Body of pancreas (tissue), 4 donors: Measurements from ENCODE around the gene PEX14. TPM values are rescaled to one million over a fixed set of nuclear protein-coding genes. Genes with fewer than 3 reads are reported as not detected.

ENCODE experiments used
- ATAC-seq: fragments of 150-250 bp; one replicate; pipeline ENCODE4 v1.9.1; 2016
- DNase-seq, 4 donors: peaks; one replicate each; pipeline ENCODE4 v3.0.0-alpha.2; 2019
- H3K27ac ChIP-seq, 4 donors: fragments of 200-600 bp; sonication (generic); 1 replicate in 3 of 4; 2 replicates in 1 of 4; pipeline versions ENCODE4 v1.5.1 to v1.6.1; 2016 to 2019; ENCODE audit warnings: mild to moderate bottlenecking in 1 of 4, mixed read lengths in 1 of 4, moderate library complexity in 1 of 4
- H3K27me3 ChIP-seq, 2 donors: fragments of 200-600 bp; sonication (generic); one replicate each; pipeline ENCODE4 v1.6.0; 2016; ENCODE audit warnings: mild to moderate bottlenecking in 1 of 2
- H3K36me3 ChIP-seq, 2 donors: fragments of 200-600 bp; sonication (generic); replicated peaks in 1 of 2; 2 replicates each; pipeline ENCODE4 v1.5.1; 2016; ENCODE audit warnings: low read depth in 2 of 2; ENCODE audit not compliant: insufficient read depth in 1 of 2
- H3K4me1 ChIP-seq: fragments of 200-600 bp; sonication (generic); one replicate; pipeline ENCODE4 v1.6.0; 2016
- H3K4me3 ChIP-seq, 2 donors: fragments of 200-600 bp; sonication (generic); 1 replicate in 1 of 2; 2 replicates in 1 of 2; pipeline ENCODE4 v1.5.1; 2016 to 2019
- H3K9me3 ChIP-seq, 3 donors: fragments of 200-600 bp; sonication (generic); 1 replicate in 2 of 3; 2 replicates in 1 of 3; pipeline ENCODE4 v1.5.1; 2016
- CTCF ChIP-seq, 7 experiments: fragments of 450-650 bp in 4 of 7; fragments of 200-600 bp in 3 of 7; sonication (generic) in 3 of 7; IDR thresholded peaks; one replicate each; pipeline ENCODE4 v1.5.1; 2016 to 2019; ENCODE audit warnings: antibody characterized with exemption in 7 of 7
- POLR2A ChIP-seq, 3 donors: fragments of 450-650 bp; IDR thresholded peaks; one replicate each; pipeline ENCODE4 v1.6.1; 2016; ENCODE audit warnings: antibody characterized with exemption in 3 of 3, mild to moderate bottlenecking in 2 of 3
- WGBS, 2 donors: methylation state at CpG; one replicate each; pipeline ENCODE4 v1.1.5; 2017; 5-methylcytosine and 5-hydroxymethylcytosine counted together
- intact Hi-C: fragments of 100-400 bp; cut with DNase I; formaldehyde crosslinking; loops from one replicate; pipeline ENCODE4 v1.15.1; 2023
- total RNA-seq, 2 donors: library from RNA; depleted of rRNA; stranded (reverse); fragments of >200 nt; gene quantifications; one replicate each; pipeline ENCODE4 v1.1.0, GENCODE V29; 2016

The PEX14 gene
- total RNA-seq, 2 donors from 2014 or later, result 8.6 to 8.8 TPM

GRCh38 chr1:10604966-10605365 is 130.2 kb downstream of the PEX14 start:
- Histone ChIP-seq H3K4me1 (peaks cover 28% of the 10 kb centered on the region), H3K27ac (no peak overlapping the region), H3K9me3 (no peaks in the 10 kb centered on the region), H3K36me3 (no peaks in the 10 kb centered on the region), H3K27me3 (no peaks in the 10 kb centered on the region), H3K4me3 (no peak overlapping the region)
- no peak for DNase-seq
- TF ChIP-seq POLR2A (IDR thresholded peaks at IDR 0.05), result no peak
- no peak for TF ChIP-seq CTCF (IDR thresholded peaks at IDR 0.05)
- WGBS, 2 donors, result 95 to 97% methylated on average over 7 of the region's 7 CpGs
- intact Hi-C loops, result no loop called here
- no peak for ATAC-seq

- Histone ChIP-seq H3K36me3 (no peaks in the 10 kb centered on the region), H3K4me1 (peaks cover 24% of the 10 kb centered on the region), H3K27me3 (no peaks in the 10 kb centered on the region), H3K27ac (no peak overlapping the region), H3K4me3 (no peak overlapping the region), H3K9me3 (no peaks in the 10 kb centered on the region)
- WGBS, 2 donors, result 94 to 97% methylated on average over 7 of the region's 7 CpGs
- ATAC-seq (no peak), DNase-seq (no peak)
- intact Hi-C loops, result no loop called here
- no peak for TF ChIP-seq CTCF (IDR thresholded peaks at IDR 0.05)
- TF ChIP-seq POLR2A (IDR thresholded peaks at IDR 0.05), result no peak
Observed at GRCh38 chr1:10606064-10606463, 131.3 kb downstream of the PEX14 start.

GRCh38 chr1:10607228-10607627 is 132.5 kb downstream of the PEX14 start:
- Histone ChIP-seq H3K4me1 (peaks cover 13% of the 10 kb centered on the region), H3K4me3 (no peak overlapping the region), H3K27ac (no peak overlapping the region), H3K36me3 (no peaks in the 10 kb centered on the region), H3K9me3 (no peaks in the 10 kb centered on the region), H3K27me3 (no peaks in the 10 kb centered on the region)
- TF ChIP-seq POLR2A (IDR thresholded peaks at IDR 0.05) (no peak), CTCF (IDR thresholded peaks at IDR 0.05) (no peak)
- intact Hi-C loops, result no loop called here
- 88 to 89% methylated on average over 3 of the region's 3 CpGs for WGBS, 2 donors
- ATAC-seq, result no peak
- DNase-seq, result no peak

- Histone ChIP-seq H3K4me1 (peaks cover under 1% of the 10 kb centered on the region), H3K27me3 (no peaks in the 10 kb centered on the region), H3K9me3 (no peaks in the 10 kb centered on the region), H3K36me3 (no peaks in the 10 kb centered on the region), H3K27ac (no peak overlapping the region), H3K4me3 (no peak overlapping the region)
- TF ChIP-seq CTCF (IDR thresholded peaks at IDR 0.05), result no peak
- no peak for TF ChIP-seq POLR2A (IDR thresholded peaks at IDR 0.05)
- intact Hi-C loops, result no loop called here
- DNase-seq, result no peak
- WGBS, 2 donors, result 95 to 97% methylated on average over 2 of the region's 2 CpGs
- no peak for ATAC-seq
Observed at GRCh38 chr1:10608690-10609089, 133.9 kb downstream of the PEX14 start.

GRCh38 chr1:10610901-10611600 is 136.3 kb downstream of the PEX14 start:
- 86 to 90% methylated on average over 6 of the region's 6 CpGs for WGBS, 2 donors
- Histone ChIP-seq H3K27me3 (no peaks in the 10 kb centered on the region), H3K4me3 (no peak overlapping the region), H3K9me3 (no peaks in the 10 kb centered on the region), H3K36me3 (no peaks in the 10 kb centered on the region), H3K27ac (no peak overlapping the region), H3K4me1 (no peaks in the 10 kb centered on the region)
- ATAC-seq (no peak), DNase-seq (no peak)
- TF ChIP-seq CTCF (IDR thresholded peaks at IDR 0.05), result no peak
- no peak for TF ChIP-seq POLR2A (IDR thresholded peaks at IDR 0.05)
- intact Hi-C loops, result no loop called here
